Ascending aorta (tissue), 2 donors: ENCODE results near the gene NDFIP1. TPM values are rescaled to one million over a fixed set of nuclear protein-coding genes. Genes with fewer than 3 reads are reported as not detected.

ENCODE experiments used
- DNase-seq, 2 donors: peaks; one replicate each; pipeline ENCODE4 v3.0.0-alpha.2; 2019; ENCODE audit warnings: low spot score in 2 of 2
- H3K27ac ChIP-seq, 2 donors: fragments of 200-600 bp; sonication (generic); one replicate each; pipeline ENCODE4 v1.5.1; 2016 to 2017; ENCODE audit warnings: mild to moderate bottlenecking in 1 of 2
- H3K27me3 ChIP-seq: fragments of 200-600 bp; sonication (generic); one replicate; pipeline ENCODE4 v1.5.1; 2017
- H3K36me3 ChIP-seq, 2 donors: fragments of 200-600 bp; sonication (generic); one replicate each; pipeline ENCODE4 v1.5.1; 2016
- H3K4me1 ChIP-seq, 2 donors: fragments of 200-600 bp; sonication (generic); one replicate each; pipeline ENCODE4 v1.5.1; 2016 to 2017; ENCODE audit warnings: mild to moderate bottlenecking in 1 of 2
- H3K4me3 ChIP-seq, 2 donors: fragments of 200-600 bp; sonication (generic); one replicate each; pipeline ENCODE4 v1.5.1; 2016 to 2017; ENCODE audit warnings: mild to moderate bottlenecking in 1 of 2
- H3K9me3 ChIP-seq, 2 donors: fragments of 200-600 bp; sonication (generic); one replicate each; pipeline ENCODE4 v1.5.1; 2016
- CTCF ChIP-seq, 3 experiments: fragments of 200-600 bp in 2 of 3; fragments of 450-650 bp in 1 of 3; sonication (generic) in 2 of 3; IDR thresholded peaks; one replicate each; pipeline ENCODE4 v1.5.1; 2016 to 2019; ENCODE audit warnings: antibody characterized with exemption in 3 of 3, mild to moderate bottlenecking in 1 of 3, moderate library complexity in 1 of 3
- intact Hi-C: fragments of 100-400 bp; cut with DNase I; formaldehyde crosslinking; loops from one replicate; pipeline ENCODE4 v1.15.1; 2023
- total RNA-seq: library from RNA; depleted of rRNA; stranded (reverse); fragments of >200 nt; gene quantifications from one replicate; pipeline ENCODE4 v1.1.0, GENCODE V29; 2016

NDFIP1 gene
- total RNA-seq, 1 donor from 2014 or later, result 310 TPM

- TF ChIP-seq CTCF (IDR thresholded peaks at IDR 0.05), result no peak
- no peak overlapping the region for H3K4me3 ChIP-seq
- H3K27me3 ChIP-seq, result no peaks in the 10 kb centered on the region
- intact Hi-C loops, result no loop called here
- no peaks in the 10 kb centered on the region for H3K9me3 ChIP-seq
- no peak overlapping the region for H3K27ac ChIP-seq
- DNase-seq, result no peak
- H3K4me1 ChIP-seq, result peaks cover 5 to 31% of the 10 kb centered on the region in 2 donors
- H3K36me3 ChIP-seq, result peaks cover 0 to 14% of the 10 kb centered on the region in 2 donors
These were observed 13.5 kb downstream of the NDFIP1 start for GRCh38 chr5:142122121-142122520.

GRCh38 chr5:142125378-142125777, 16.8 kb downstream of the NDFIP1 start:
- Histone ChIP-seq H3K27ac (no peak overlapping the region), H3K4me1 (peaks cover 0 to 20% of the 10 kb centered on the region in 2 donors), H3K4me3 (no peak overlapping the region), H3K36me3 (peaks cover 0 to 14% of the 10 kb centered on the region in 2 donors), H3K9me3 (no peaks in the 10 kb centered on the region), H3K27me3 (no peaks in the 10 kb centered on the region)
- intact Hi-C loops, result no loop called here
- DNase-seq, result no peak
- TF ChIP-seq CTCF (IDR thresholded peaks at IDR 0.05), result no peak

GRCh38 chr5:142125963-142126362, 17.4 kb downstream of the NDFIP1 start:
- Histone ChIP-seq H3K27ac (no peak overlapping the region), H3K4me1 (peaks cover 0 to 20% of the 10 kb centered on the region in 2 donors), H3K27me3 (no peaks in the 10 kb centered on the region), H3K4me3 (no peak overlapping the region), H3K36me3 (peaks cover 0 to 14% of the 10 kb centered on the region in 2 donors), H3K9me3 (no peaks in the 10 kb centered on the region)
- DNase-seq, result no peak
- intact Hi-C loops, result no loop called here
- no peak for TF ChIP-seq CTCF (IDR thresholded peaks at IDR 0.05)

- H3K27me3 ChIP-seq, result no peaks in the 10 kb centered on the region
- TF ChIP-seq CTCF (IDR thresholded peaks at IDR 0.05), result no peak
- H3K4me1 ChIP-seq, result peaks cover 0 to 20% of the 10 kb centered on the region in 2 donors
- intact Hi-C loops, result no loop called here
- no peak overlapping the region for H3K27ac ChIP-seq
- no peak for DNase-seq
- no peaks in the 10 kb centered on the region for H3K9me3 ChIP-seq
- peaks cover 11 to 21% of the 10 kb centered on the region in 2 donors for H3K36me3 ChIP-seq
- H3K4me3 ChIP-seq, result no peak overlapping the region
These were observed 20.2 kb downstream of the NDFIP1 start for GRCh38 chr5:142128675-142129208.

GRCh38 chr5:142129446-142130066, 21.0 kb downstream of the NDFIP1 start:
- Histone ChIP-seq H3K27me3 (no peaks in the 10 kb centered on the region), H3K4me3 (no peak overlapping the region), H3K27ac (no peak overlapping the region), H3K36me3 (peaks cover 11 to 28% of the 10 kb centered on the region in 2 donors), H3K9me3 (no peaks in the 10 kb centered on the region), H3K4me1 (peaks cover 0 to 20% of the 10 kb centered on the region in 2 donors)
- intact Hi-C loops, result no loop called here
- DNase-seq, result no peak
- no peak for TF ChIP-seq CTCF (IDR thresholded peaks at IDR 0.05)
